AG04449 (cell line): ENCODE measurements around the gene YTHDF1.

Experiments
- CTCF ChIA-PET: fragments of 350-600 bp; formaldehyde crosslinking; extraction: SDS; loops from one replicate; lab custom pipeline; 2021; ENCODE audit warnings: antibody characterized with exemption; lab: Yijun Ruan, JAX
- POLR2A ChIA-PET: fragments of 400-600, 350-600 bp; formaldehyde crosslinking; extraction: SDS; loops from one replicate; lab custom pipeline; 2020; ENCODE audit warnings: antibody characterized with exemption, inconsistent platforms; lab: Yijun Ruan, JAX
- DNase-seq: peaks from one replicate; pipeline ENCODE4 v3.0.0-alpha.2; 2010; ENCODE audit warnings: low read depth, low spot score
- H3K4me3 ChIP-seq: 2 replicates; pipeline ENCODE4 v1.5.1; 2011; ENCODE audit warnings: low read depth, mild to moderate bottlenecking, control low read depth, low read length
- TF ChIP-seq, protein P1 (sequence below): IDR thresholded peaks from one replicate; pipeline ENCODE4 v1.5.1; 2011; ENCODE audit warnings: mild to moderate bottlenecking, moderate library complexity, low read length, control low read depth, inconsistent platforms; ENCODE audit not compliant: insufficient read depth; ENCODE audit errors: missing control alignments

YTHDF1 gene

DNA sequence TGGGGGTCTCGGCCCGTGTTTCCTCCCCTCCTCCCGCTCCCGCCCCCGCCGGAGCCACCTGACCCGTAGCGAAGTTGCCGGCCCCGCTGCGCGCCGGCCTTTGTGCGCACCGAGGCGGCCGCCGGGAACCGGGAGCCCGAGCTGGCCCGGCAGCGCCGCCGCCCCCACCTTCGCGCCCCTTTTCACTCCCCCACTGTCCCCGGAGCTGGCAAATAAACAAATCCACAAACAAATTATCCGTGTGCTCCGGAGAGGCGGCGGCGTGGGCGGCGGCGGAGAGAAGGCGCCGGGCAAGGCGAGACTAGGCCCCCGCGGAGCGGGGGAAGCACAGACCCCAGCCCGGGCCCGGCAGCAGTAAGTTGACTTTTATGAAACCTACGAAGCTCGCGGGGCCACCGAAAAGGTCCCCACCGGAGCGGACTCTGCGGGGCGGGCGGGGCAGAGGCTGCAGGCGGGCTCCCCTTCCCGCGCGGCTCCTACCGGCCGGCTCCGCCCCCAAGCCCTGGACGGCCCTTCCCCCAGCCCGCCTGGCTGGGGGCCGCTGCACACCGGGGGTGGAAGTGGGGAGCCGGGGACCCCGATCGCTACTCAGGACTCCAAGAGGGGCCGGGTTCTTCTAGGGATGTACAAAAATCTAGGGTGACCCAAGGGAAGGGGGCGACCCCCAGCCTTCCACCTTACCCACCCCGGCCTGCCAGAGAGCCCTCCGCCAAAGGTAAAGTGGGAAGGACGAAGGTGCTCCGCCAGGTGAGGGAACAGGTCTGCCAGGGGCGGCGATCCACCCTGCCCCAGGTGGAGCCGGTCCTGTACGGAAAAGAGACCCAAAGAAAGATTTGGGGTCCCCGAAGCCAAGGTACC is 40.7 kb downstream of the YTHDF1 start:
- CTCF ChIA-PET = no interaction called here
- TF ChIP-seq, protein P1, sequence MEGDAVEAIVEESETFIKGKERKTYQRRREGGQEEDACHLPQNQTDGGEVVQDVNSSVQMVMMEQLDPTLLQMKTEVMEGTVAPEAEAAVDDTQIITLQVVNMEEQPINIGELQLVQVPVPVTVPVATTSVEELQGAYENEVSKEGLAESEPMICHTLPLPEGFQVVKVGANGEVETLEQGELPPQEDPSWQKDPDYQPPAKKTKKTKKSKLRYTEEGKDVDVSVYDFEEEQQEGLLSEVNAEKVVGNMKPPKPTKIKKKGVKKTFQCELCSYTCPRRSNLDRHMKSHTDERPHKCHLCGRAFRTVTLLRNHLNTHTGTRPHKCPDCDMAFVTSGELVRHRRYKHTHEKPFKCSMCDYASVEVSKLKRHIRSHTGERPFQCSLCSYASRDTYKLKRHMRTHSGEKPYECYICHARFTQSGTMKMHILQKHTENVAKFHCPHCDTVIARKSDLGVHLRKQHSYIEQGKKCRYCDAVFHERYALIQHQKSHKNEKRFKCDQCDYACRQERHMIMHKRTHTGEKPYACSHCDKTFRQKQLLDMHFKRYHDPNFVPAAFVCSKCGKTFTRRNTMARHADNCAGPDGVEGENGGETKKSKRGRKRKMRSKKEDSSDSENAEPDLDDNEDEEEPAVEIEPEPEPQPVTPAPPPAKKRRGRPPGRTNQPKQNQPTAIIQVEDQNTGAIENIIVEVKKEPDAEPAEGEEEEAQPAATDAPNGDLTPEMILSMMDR = no peak
- DNase-seq = no peak
- POLR2A ChIA-PET = no interaction called here
- no peak overlapping the region for H3K4me3 ChIP-seq

DNA sequence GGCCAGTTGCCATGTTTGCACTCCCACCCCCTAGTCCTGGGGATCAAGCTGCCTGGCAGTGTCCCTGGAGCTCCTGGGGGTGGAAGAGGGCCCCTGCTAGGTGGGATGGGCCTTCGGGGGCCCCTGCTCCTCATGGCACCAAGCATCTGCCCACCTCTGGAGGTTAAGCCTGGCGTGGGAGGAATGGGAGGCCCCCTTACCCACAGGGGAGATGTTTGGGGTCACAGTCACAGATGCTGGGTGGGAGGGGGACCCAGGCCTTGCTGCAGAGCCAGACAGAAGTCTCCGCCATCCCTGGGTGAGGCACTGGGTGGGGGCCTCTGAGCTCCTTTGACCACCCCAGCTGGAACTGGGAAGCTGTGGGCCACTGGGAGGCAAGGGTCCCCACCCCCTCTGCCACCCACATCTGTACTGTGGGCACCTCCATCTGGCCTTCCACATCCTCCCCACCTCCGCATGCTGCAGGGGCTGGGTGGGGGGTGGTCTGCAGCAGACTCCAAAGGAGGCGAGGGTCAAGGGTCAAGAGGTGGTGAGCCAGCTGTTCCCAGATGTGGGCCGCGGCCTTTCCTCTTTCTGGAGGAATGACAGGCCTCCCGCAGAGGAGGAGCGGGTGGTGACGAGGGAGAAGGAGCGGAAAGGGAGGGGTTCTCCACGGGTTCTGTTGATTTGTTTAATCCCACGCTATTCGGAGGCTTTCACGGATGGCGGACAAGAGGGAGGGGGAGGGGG is 41.5 kb downstream of the YTHDF1 start:
- CTCF ChIA-PET = no interaction called here
- DNase-seq = no peak
- POLR2A ChIA-PET = no interaction called here
- TF ChIP-seq, protein P1 = no peak
- H3K4me3 ChIP-seq = no peak overlapping the region

DNA sequence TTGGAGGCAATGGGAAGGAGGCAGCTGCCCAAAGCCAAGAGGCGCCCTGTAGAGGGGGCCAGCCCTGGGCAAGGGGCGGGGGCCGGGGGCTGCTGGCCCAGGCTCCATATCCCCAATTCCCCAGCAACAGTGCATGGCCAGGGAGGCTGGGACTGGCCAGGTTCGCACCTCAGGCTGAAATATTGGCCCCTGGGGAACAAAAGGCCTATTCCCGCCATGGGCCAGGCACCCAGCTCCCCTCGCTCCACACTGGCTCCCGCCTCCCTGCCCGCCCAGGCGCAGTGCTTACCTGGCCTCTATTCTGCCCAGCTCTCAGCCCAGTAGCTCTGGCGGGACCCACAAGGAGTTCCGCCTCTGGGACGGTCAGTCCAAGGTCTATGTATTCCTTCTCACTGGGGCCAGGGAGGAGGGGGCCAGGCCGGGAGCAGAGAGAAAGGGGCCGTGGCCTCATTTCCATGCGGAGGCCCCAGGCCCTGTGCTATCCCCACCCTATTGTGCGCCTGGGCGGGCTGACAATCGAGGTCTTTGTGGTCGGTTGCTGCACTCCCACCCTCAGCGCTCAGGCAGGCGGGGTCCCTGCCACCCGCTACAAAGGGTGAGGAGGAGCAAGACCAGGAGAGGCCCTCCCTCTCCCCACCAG is 42.3 kb downstream of the YTHDF1 start:
- ChIA-PET POLR2A (no interaction called here), CTCF (interaction anchor here (1.4 kb wide), 1 partner anchor 8 kb away, joined by 4 read pairs; no protein-coding TSS in a partner anchor)
- no peak overlapping the region for H3K4me3 ChIP-seq
- TF ChIP-seq, protein P1 = no peak
- DNase-seq = no peak

DNA sequence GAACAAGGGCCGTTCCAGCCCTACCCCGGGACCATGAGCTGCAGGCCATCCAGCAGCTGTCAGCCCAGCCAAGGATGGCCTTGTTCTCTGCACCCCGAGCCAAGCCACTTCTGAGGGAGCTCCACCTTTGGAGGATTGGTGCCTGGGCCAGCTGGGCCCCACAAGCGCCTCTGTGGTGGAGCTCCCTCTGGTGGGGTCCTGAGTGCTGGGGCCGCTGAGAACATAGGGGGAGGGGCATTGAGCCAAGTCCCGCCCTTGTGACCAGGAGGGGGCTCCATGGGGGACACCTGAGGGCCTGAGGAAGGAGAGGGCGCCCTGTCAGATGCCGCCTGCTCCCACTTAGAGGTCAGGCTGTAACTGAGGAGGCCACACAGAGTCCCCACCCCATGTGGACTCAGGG is 43.2 kb downstream of the YTHDF1 start:
- TF ChIP-seq, protein P1 = no peak
- ChIA-PET POLR2A (no interaction called here), CTCF (interaction anchor here (1.4 kb wide), 1 partner anchor 9 kb away, joined by 4 read pairs; no protein-coding TSS in a partner anchor)
- no peak for DNase-seq
- H3K4me3 ChIP-seq = no peak overlapping the region

DNA sequence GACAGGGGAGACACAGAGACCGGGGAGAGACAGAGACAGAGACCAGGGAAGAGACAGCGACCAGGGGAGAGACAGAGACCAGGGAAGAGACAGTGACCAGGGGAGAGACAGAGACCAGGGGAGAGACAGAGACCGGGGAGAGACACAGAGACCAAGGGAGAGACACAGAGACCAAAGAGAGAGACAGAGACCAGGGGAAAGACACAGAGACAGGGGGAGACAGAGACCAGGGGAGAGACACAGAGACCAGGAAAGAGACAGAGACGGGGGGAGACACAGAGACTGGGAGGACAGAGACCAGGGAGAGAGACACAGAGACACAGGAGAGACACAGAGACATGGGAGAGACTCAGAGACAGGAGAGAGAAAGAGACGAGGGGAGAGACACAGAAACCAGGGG is 43.9 kb downstream of the YTHDF1 start:
- CTCF ChIA-PET = interaction anchor here (1.4 kb wide), 1 partner anchor 9 kb away, joined by 4 read pairs; no protein-coding TSS in a partner anchor
- DNase-seq = no peak
- TF ChIP-seq, protein P1 = no peak
- POLR2A ChIA-PET = no interaction called here
- H3K4me3 ChIP-seq = no peak overlapping the region

DNA sequence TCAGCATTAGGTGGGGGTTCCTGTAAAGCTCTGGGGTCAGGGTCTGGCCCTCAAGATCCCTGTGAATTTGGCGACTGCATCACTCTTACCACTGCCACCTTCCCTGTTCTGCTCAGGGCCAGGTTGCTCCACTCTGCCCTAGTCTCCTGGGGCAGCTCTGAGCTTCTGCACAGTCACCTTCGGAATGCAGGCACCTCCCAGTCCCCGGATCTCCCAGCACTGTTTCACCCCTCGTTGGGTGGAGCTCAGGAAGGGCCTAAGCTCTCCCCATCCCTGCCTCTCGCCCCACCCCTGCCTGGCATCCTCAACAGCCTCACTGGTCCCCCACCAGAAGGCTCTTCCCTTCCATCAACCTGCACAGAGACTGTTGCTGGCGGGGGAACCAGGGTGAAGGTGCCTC is 46.2 kb downstream of the YTHDF1 start:
- CTCF ChIA-PET = interaction anchor here (1.8 kb wide), 1 partner anchor 11 kb away, joined by 7 read pairs; no protein-coding TSS in a partner anchor
- TF ChIP-seq, protein P1 = no peak
- no peak overlapping the region for H3K4me3 ChIP-seq
- POLR2A ChIA-PET = no interaction called here
- no peak for DNase-seq
